ENCODE measurements around the gene LRRC31.

LRRC31 gene

DNA sequence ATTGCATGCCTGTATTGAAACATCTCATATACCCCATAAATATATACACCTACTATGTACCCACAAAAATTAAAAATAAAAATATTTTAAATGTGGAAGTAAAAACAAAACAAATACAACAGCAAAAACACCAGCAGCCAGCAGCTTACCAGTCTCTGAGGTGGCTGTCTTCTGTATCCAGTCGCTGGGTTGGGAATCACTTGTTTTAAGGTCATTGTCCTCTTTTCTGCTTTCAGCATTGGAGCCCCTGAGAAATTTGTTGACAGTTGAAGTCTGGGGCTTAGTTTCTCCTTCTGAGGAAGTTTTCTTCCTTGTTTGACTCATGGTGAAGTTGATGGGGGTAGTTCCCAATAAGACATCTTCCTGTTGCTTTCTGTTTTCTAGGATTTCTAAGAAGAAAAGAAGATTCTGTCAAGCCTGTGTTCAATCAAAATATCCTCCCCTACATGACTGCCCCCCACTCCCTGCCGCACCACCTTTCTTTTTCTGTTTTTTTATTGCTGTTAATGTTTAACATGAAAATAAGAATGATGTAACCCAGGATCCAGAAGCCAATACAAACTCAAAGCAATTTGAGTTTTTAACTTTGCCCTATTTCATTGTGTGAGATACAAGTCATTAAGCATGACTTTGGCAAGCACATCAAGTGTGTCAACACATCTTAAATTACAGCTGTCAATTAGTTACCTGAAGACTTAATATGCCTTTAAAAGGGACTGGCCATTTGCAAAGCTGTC is at the start of gene LRRC31:
LRRC31 (minus strand) TSS at position 452 of the 737 bp plus-strand sequence; CDS start at position 324, 128 bp downstream.
- no peak for DNase-seq

- DNase-seq, result no peak
Measured at GRCh38 chr3:169914321-169914720, 44.6 kb upstream of the LRRC31 start.

DNA sequence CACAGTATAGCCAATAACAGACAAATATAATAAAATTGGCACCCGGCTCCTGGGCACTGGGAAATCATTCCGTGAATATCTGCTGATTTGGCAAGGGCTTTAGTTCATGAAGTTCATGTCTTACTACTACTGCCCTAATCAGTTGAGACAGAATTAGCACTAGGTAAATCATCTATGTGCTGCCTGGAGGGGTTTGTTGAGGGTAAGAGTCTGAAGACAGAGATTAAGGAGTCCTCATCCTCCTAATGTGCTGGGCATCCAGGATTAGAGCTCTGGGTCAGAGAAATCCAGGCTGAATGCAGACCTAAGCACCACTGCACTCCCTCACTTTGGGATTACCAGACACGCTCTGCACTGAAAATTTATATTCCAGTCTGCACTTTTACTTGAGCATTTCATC is 43.6 kb upstream of the LRRC31 start:
- no peak for DNase-seq

- DNase-seq, result no peak
Measured at GRCh38 chr3:169911272-169911671, 41.5 kb upstream of the LRRC31 start, which contains the start of gene SAMD7. SAMD7 (plus strand) TSS chr3:169911572; CDS start chr3:169919499, 7,927 bp downstream.

DNA sequence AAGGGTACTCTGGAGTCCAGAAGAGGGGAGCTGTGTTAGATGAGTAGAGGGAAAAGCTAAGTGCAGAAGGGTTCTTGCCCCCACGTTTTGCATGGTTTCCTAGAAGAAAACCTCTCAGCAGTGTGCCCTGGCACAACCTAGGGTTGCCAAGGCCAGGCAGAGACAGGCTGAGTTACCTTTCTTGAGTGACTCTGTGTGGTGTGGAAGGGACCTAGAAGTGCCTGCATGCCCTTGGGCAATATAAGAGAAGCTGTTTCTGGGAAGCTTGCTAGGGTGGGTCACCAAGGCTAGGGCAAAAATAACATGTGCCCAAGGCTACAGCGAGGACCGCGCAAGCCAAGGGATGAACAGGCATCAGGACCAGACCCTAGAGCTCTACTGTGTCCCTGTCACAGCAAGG is 38.2 kb upstream of the LRRC31 start:
- DNase-seq, result no peak

- DNase-seq, result no peak
Measured at GRCh38 chr3:169907476-169907875, 37.7 kb upstream of the LRRC31 start.

DNA sequence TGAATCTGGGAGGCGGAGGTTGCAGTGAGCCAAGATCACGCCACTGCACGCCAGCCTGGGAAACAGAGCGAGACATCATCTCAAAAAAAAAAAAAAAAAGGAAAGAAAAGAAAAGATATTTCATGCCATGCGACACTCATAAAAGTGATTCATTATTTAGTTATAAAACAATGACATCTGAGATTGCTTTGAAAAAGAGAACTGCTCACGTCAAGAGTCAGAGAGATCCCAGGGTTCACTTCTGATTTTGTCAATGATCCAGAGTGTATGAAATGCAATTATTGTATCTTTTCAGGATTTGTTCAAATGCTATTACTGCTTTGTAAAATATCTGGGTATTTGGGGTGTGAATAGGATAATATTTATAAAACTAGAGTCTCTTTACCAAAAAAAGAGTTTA is 35.7 kb upstream of the LRRC31 start:
- DNase-seq, result no peak

DNA sequence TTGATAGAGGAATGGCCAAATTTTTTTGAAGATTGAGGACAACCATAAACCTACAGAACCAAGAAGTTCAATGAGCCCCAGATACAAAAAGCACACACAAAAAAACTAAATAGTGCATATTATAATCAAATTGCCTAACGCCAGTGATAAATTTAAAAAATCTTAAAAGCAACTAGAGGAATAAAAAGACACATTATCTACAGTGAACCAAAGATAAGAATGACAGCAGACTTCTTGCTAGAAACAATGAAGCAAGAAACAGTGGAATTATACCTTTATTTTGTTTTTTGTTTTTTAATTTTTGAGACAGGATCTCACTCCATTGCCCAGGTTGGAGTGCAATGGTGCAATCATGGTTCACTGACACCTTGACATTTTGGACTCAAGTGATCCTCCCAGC is 31.7 kb upstream of the LRRC31 start:
- no peak for DNase-seq

DNA sequence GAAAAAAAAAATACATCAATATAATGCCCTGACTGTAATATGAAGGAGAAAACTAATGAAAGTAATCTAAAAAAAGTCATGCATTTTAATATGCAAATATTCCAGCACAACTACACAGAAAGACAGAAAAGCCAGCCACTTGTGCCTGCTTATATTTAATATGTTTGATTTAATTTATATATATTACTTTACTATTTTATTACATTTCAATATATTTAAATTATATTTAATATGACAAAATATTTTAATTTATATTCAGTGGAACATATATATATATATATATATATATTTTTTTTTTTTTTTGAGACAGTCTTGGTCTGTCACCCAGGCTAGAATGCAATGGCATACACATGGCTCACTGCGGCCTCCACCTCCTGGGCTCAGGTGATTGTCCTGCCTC is 27.5 kb upstream of the LRRC31 start:
- DNase-seq, result no peak

DNA sequence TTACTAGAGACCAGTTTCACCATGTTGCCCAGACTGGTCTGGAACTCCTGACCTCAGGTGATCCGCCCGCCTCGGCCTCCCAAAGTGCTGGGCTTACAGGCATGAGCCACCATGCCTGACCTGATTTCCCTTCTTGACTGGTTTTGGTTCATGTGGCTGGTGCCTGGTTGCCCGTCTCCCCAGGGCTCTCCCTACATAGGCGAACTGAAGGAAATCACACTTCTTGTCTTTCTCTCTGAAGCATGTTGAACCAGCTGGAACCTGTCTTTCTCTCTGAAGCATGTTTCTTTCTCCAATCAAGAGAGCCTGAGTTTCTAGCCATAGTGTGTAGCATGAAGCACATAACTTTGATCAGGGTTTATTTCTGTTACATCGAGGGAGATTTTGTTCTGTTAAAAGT is 25.3 kb upstream of the LRRC31 start:
- DNase-seq, result no peak

- DNase-seq, result no peak
Measured at GRCh38 chr3:169894110-169894509, 24.4 kb upstream of the LRRC31 start.

DNA sequence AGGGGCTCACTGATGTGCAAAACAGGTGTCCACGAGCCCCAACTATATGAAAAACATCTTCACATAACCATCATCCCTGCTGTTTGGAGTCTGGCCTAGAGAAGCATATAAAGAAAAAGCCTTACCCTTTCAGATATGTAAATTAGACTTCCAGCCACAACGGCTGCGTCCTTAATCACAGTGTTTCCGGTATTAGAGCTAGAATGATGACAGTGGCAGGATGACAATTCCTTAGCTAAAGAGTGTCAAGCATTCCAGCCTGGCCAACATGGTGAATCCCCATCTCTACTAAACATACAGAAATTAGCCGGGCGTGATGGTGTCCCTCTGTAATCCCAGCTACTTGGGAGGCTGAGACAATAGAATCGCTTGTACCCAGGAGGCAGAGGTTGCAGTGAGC is 22.2 kb upstream of the LRRC31 start:
- DNase-seq, result no peak

DNA sequence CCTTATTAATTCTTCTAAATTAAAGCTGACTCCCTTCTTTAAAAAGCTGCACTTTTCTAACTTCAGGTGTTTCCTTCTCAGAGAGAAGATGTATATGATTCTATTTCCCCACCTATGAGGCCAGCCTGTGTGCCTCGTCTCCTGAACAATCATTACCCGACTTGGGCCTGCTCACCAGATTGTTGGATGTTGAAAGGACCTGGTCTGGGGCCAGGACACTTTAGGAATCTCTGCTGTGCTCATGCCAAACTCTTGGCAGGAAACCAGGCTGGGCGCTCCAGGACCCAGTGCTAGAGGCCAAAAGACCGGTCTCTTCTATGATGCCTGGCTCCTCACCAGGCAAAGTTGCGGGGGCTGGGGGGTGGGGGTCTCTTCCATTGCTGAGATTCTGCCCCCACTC is 16.9 kb upstream of the LRRC31 start:
- DNase-seq, result no peak

- DNase-seq, result no peak
Measured at GRCh38 chr3:169880576-169881250, 11.0 kb upstream of the LRRC31 start.

GRCh38 chr3:169879845-169880575 is 10.3 kb upstream of the LRRC31 start:
- no peak for DNase-seq

- DNase-seq, result no peak
Measured at GRCh38 chr3:169879013-169879557, 9.3 kb upstream of the LRRC31 start.

- no peak for DNase-seq
Measured at GRCh38 chr3:169871129-169871886, 1.6 kb upstream of the LRRC31 start.

GRCh38 chr3:169868369-169868768 is 1.4 kb downstream of the LRRC31 start:
- no peak for DNase-seq

DNA sequence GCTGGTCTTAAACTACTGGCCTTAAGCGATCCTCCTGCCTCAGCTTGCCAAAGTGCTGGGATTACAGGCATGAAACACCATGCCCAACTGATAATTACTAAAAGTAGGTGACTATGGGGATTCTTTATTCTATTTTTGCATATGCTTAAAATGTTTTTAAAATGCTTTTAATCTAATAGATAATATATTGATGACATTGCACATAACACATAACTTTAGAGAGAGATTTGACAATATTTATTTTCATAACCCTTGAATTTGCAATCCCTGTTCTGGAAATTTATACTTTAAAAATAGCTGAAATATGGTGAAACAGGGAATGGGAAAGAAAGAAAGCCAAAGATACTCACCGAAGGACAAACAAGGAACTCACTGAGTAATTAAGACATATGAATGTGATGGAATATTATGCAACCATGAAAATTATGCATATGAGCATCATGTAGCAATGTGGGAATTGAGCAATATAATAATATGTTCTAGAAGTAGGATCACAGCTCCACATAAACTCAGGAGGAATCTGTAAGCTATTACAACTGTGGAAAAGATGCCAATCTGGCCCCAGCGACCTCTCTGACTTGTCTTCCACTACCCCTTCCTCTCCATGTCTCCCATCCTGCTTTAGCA is 2.0 kb downstream of the LRRC31 start:
- DNase-seq, result no peak

GRCh38 chr3:169865176-169865767 is 4.5 kb downstream of the LRRC31 start:
- no peak for DNase-seq

GRCh38 chr3:169864270-169864669 is 5.5 kb downstream of the LRRC31 start:
- DNase-seq, result no peak

DNA sequence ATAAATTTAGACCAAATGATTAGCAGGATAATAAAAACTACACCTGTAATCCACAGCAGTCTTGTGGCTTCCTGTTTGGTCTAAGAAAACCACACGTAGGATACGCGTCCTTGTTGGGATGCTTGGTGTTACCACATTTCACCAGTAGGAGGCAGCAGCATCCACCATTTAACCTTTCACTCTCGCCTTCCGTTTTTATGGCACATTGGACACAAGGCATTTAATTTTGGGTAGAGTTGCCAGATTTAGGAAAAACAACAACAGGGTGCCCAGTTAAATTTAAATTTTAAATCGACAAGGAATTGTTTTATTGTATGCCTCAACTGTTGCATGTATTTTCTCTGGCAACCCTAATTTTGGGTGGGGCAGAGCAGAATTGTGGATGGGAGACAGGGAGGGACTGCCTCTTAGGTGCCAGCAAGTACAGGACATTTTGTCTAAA is 6.3 kb downstream of the LRRC31 start:
- peak; percentile 49 for DNase-seq
